ENCODE data around the gene TRAPPC2L. TPM values are rescaled to one million over a fixed set of nuclear protein-coding genes. Genes with fewer than 3 reads are reported as not detected.

Gene TRAPPC2L
- total RNA-seq, 2 donors from 2014 or later, result 110 TPM

DNA sequence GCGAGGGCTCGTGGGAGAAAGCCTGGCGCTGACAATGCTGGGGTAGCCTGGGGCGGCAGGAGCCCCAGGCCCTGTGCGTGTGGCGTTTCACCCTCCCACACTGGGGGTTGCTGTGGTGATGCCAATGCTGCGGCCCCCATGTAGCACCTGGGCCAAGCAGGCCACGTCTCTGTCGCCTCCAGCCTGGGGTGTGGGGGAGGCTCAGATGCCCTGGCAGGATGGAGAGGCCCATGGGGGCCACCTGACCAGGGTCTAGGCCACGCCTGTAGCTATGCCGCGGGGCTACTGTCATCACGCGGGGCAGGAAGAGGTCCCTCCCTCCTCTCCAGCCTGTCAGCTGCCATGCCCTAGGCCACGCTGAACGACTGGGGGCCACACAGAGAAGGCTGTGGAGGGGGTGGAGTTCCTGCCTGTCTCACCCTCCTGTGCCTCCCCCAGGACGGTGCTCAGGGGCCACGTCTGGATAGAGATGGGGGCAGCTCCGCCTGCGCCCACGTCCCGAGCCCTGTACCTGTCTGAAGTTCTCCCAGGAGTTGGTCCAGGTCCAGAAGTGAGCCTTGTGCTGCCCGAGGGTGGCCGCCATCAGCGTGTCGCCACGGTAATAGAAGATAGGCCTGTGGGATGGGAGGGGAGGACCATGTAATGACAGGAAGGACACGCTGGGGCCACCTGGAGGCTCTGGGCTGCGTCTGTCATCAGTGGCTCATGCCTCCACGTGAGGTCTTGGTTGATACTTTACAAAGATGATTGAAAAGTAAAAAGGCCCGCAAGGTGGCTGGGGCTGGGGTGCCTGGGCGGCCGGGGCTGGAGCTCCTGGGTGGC, 32.5 kb upstream of the TRAPPC2L start:
- no peak for DNase-seq
- Histone ChIP-seq H3K9me3 (ENCODE audit: control insufficient read depth, low read length) (no peaks in the 10 kb centered on the region), H3K9ac (ENCODE audit: extremely low read depth, low read length, poor library complexity, severe bottlenecking) (no peak overlapping the region), H3K4me3 (ENCODE audit: low read length) (no peak overlapping the region), H3K27ac (ENCODE audit: low read depth, low read length) (no peak overlapping the region), H3K4me1 (ENCODE audit: control insufficient read depth, insufficient read depth, low read length) (no peaks in the 10 kb centered on the region), H3K27me3 (ENCODE audit: control insufficient read depth, insufficient read depth, low read length, poor library complexity, severe bottlenecking) (no peaks in the 10 kb centered on the region), H3K36me3 (ENCODE audit: control insufficient read depth, insufficient read depth, low read length) (no peaks in the 10 kb centered on the region)
- Mint-ChIP-seq H3K36me3 (ENCODE audit: low read depth) (peaks cover 10% of the 10 kb centered on the region), H3K27ac (no peak overlapping the region), H3K27me3 (ENCODE audit: insufficient read depth) (no peaks in the 10 kb centered on the region), H3K4me3 (no peak overlapping the region), H3K4me1 (no peaks in the 10 kb centered on the region), H3K9me3 (no peaks in the 10 kb centered on the region)
- TF ChIP-seq CTCF (conservative IDR thresholded peaks at IDR 0.05), result no peak
- 91 to 97% methylated on average over 24 to 33 of the region's 33 CpGs for WGBS, 2 experiments (ENCODE audit: insufficient coverage in 1 of 2, insufficient read length in 1 of 2)

- no peak overlapping the region for H3K27ac ChIP-seq (ENCODE audit: low read depth, low read length)
- Mint-ChIP-seq H3K27me3 (ENCODE audit: insufficient read depth) (no peaks in the 10 kb centered on the region), H3K4me1 (no peaks in the 10 kb centered on the region), H3K27ac (no peak overlapping the region), H3K9me3 (no peaks in the 10 kb centered on the region), H3K4me3 (no peak overlapping the region), H3K36me3 (ENCODE audit: low read depth) (peaks cover 10% of the 10 kb centered on the region)
- H3K27me3 ChIP-seq (ENCODE audit: control insufficient read depth, insufficient read depth, low read length, poor library complexity, severe bottlenecking), result no peaks in the 10 kb centered on the region
- 92% methylated on average over 12 of the region's 12 CpGs; no CpG with 5 or more reads in 1 of the 2 experiments for WGBS, 2 experiments (ENCODE audit: insufficient coverage in 1 of 2, insufficient read length in 1 of 2)
- H3K36me3 ChIP-seq (ENCODE audit: control insufficient read depth, insufficient read depth, low read length), result no peaks in the 10 kb centered on the region
- no peaks in the 10 kb centered on the region for H3K4me1 ChIP-seq (ENCODE audit: control insufficient read depth, insufficient read depth, low read length)
- TF ChIP-seq CTCF (conservative IDR thresholded peaks at IDR 0.05), result no peak
- no peak overlapping the region for H3K4me3 ChIP-seq (ENCODE audit: low read length)
- no peaks in the 10 kb centered on the region for H3K9me3 ChIP-seq (ENCODE audit: control insufficient read depth, low read length)
- H3K9ac ChIP-seq (ENCODE audit: extremely low read depth, low read length, poor library complexity, severe bottlenecking), result no peak overlapping the region
- no peak for DNase-seq
Measured at GRCh38 chr16:88825146-88825545, 31.8 kb upstream of the TRAPPC2L start.

DNA sequence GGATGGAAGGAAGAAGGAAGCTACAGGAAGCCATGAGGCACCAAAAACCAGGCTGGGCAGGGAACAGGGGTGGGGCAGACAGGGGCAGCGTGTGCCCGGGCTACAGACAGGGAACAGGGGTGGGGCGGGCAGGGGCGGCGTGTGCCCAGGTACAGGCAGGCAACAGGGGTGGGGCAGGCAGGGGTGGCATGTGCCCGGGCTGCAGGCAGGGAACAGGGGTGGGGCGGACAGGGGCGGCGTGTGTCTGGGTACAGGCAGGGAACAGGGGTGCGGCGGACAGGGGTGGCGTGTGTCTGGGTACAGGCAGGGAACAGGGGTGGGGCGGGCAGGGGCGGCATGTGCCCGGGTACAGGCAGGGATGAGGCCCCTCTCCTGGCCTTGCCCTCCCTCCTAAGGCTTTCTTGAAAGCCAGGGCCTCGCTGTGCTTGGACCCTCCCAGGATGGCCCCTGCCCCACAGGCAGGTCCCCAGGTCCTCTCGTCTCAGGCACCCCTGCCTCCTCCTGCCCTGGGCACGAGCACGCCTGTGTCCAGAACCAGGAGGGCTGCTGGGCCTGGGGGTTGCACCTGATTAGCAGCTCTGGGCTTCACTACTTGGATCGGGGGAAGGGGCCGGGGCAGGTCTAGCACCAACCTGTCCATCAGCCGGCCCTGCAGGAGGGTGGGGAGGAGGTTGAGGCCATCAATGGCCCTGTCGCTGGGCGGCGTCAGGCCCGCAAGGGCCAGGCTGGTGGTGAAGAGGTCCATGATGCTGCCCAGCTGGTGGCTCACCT, 30.7 kb upstream of the TRAPPC2L start:
- no peaks in the 10 kb centered on the region for H3K4me1 ChIP-seq (ENCODE audit: control insufficient read depth, insufficient read depth, low read length)
- no peak overlapping the region for H3K4me3 ChIP-seq (ENCODE audit: low read length)
- WGBS, 2 experiments (ENCODE audit: insufficient coverage in 1 of 2, insufficient read length in 1 of 2), result 93 to 95% methylated on average over 11 to 26 of the region's 26 CpGs
- Mint-ChIP-seq H3K27ac (no peak overlapping the region), H3K4me1 (no peaks in the 10 kb centered on the region), H3K36me3 (ENCODE audit: low read depth) (peaks cover 10% of the 10 kb centered on the region), H3K9me3 (no peaks in the 10 kb centered on the region), H3K27me3 (ENCODE audit: insufficient read depth) (no peaks in the 10 kb centered on the region), H3K4me3 (no peak overlapping the region)
- no peaks in the 10 kb centered on the region for H3K9me3 ChIP-seq (ENCODE audit: control insufficient read depth, low read length)
- no peak overlapping the region for H3K9ac ChIP-seq (ENCODE audit: extremely low read depth, low read length, poor library complexity, severe bottlenecking)
- no peaks in the 10 kb centered on the region for H3K36me3 ChIP-seq (ENCODE audit: control insufficient read depth, insufficient read depth, low read length)
- no peak overlapping the region for H3K27ac ChIP-seq (ENCODE audit: low read depth, low read length)
- no peak for DNase-seq
- no peaks in the 10 kb centered on the region for H3K27me3 ChIP-seq (ENCODE audit: control insufficient read depth, insufficient read depth, low read length, poor library complexity, severe bottlenecking)
- TF ChIP-seq CTCF (conservative IDR thresholded peaks at IDR 0.05), result no peak
